Activated CD4-positive, alpha-beta T cell treated with anti-CD3 and anti-CD28 coated beads, Interleukin-2, Interleukin-6, amounts not matched to agents 100 ng/mL and 50 ng/mL, durations not matched to agents 16 hours and 8 hours (primary cell): ENCODE results near the gene ASPG.
A peak's percentile ranks its signal among the peaks of the same experiment; 100 is the strongest.

ENCODE experiments used
- DNase-seq: peaks from one replicate; pipeline ENCODE4 v3.0.0-alpha.2; 2020

Gene ASPG

DNA sequence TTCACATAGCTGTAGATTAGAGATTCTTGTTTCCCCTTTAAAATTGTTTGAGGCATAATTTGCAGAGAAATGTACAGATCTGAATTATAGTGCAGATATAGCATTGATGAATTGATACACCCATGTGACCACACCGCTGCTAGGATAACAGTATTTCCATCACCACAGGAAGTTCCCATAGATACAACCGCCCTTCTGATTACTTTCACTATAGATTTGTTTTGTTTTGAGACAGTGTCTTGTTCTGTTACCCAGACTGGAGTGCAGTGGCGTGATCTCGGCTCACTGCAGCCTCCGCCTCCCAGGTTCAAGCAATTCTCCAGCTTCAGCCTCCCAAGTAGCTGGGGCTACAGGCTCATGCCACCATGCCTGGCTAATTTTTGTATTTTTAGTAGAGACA, 8.8 kb upstream of the ASPG start:
- peak; percentile 47 for DNase-seq

DNA sequence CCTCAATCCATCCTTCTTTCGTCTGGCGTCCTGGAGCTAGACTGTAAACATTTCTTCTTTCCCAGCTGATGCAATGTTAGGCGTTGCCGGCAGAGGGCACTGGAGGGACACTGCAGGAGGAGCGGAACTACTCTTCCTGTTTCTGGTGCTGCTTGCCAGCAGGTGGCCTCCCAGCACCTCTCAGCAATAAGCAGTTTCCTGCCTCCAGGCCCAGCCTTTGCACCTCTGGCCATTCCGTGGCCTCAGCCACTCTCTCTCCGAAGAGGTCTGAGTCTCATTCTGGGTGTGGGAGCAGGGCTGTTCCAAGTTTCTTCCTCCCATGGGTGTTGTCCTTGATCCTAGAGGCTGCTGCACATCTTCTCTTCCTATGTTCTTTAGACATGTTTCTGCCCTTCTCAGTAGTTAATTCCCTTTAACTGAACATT, 7.5 kb upstream of the ASPG start:
- peak; percentile 92 for DNase-seq

DNA sequence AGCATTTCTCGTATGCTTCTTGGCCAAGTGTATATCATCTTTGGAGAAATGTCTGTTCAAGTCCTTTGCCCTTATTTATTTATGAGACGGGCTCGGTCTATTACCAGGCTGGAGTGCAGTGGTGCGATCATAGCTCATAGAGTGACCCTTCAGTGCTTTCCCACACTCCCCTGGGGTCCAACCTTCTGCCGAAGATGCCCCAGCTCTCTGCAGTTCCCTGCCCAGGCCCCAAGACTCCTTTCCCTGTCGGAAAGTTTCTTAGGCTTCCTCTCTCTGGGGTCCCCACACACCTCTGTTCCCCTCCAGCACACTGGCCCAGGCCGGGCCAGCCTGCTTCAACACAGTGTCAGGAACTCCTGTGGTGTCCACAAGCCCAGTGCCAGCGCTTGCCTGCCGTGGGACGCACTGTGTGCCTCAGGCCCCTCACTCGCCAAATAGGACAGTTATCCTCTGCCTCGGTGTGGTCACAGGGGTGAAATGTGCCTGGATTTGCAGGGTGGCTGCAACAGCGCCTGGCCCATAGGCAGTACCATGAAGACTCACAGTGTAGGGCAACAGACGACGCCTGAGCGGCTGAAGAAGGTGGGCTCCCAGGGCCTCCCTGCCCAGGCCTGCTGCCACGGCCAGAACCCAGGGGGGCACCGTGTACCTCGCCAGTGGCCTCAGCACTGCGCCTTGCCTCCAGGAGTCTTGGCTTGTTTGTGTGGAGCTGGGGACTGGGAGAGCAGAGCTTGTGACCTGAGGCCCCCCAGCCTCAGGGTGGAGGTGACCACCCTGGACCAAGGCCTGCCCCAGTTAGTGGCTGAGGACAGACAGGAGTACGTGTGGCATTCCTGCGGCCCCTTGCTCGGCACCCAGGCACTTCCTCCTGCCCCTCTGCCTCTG, 4.9 kb upstream of the ASPG start:
- DNase-seq = no peak

- no peak for DNase-seq
Observed at GRCh38 chr14:104081261-104081835, 4.2 kb upstream of the ASPG start.

DNA sequence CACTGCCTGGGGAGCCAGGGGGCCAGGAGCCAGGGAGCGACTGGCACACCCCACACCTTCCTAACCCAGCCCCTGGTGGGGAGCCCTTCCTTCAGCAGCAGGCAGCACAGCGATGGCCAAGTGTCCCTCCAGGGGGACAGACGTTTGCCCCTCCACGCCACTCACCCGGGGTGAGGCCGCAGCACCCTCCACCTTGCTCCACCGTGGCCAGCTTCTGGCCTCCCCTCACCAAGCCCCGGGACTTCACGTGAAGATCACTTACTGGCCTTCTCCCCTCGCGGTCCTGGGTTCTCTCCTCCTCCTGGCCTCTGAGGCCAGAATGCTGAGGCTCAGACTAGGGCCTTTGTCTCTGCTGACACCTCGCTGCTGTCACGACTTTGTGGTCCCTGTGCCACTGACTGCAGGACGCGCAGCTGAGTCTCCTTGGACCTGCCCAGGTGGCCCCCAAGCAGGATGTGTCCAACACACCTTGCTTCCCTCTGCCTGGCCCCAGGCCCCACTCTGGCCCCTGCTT, 3.5 kb upstream of the ASPG start:
- DNase-seq = no peak

GRCh38 chr14:104082807-104083206, 2.7 kb upstream of the ASPG start:
- no peak for DNase-seq

GRCh38 chr14:104084251-104085002, 1.1 kb upstream of the ASPG start:
- DNase-seq = no peak

DNA sequence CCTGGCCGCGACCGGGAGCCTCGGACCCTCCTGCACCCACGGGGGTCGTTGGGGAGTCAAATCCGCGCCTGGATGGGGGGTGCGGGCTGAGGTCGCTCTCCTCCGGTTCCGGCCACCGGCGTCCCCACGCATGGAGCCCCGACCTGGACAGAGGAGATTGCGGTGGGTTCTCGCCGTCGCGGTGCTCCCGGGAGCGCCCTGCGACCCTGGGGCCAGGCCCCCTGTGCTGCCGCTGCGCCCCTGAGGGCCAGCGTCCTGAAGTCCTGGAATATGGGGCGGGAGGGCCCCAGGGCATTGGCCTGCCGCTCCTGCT, 345 bp downstream of the ASPG start:
- DNase-seq = no peak

DNA sequence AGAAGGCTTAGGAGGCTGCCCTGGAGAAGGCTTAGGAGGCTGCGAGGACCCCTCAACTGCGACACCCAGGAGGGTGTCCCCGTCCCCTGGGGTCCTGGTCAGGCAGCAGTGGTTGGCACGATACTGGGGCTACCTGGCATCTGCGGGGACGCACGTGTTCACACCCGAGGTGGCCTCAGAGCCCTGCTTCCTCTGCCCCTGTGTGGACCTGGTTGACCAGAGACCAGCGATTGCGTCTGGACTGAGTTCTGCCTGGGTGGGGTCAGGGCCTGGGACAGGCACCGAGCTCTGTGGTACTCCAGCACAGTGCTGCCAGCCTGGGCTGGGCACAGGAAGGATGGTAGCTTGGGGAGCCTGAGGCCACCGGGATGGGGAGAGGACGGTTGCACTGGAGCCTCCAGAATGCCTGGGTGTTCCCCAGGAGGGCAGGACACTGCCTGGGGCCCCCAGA, 735 bp downstream of the ASPG start:
- no peak for DNase-seq

GRCh38 chr14:104086661-104087461, 1.4 kb downstream of the ASPG start:
- no peak for DNase-seq

DNA sequence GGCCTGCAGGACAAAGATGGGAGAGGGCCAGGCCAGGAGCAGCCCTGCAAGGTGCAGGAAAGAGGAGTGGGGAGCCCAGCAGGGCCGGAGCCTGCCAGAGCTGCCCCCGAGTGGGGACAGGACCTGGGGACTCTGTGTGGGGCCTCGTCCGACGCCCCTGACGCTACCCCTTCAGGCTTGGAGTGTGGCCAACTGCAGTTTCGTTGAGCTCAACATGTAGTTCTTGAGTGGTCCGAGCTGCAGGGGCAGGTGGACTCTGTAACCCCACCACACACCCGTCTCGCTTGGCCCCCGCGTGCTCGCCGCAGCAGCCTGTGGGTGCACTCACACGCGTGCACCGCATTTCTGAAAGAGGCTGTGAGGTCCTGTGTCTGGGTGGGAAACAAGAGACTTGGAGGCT, 2.0 kb downstream of the ASPG start:
- DNase-seq = no peak

- DNase-seq = no peak
Observed at GRCh38 chr14:104087981-104088850, 2.7 kb downstream of the ASPG start.

DNA sequence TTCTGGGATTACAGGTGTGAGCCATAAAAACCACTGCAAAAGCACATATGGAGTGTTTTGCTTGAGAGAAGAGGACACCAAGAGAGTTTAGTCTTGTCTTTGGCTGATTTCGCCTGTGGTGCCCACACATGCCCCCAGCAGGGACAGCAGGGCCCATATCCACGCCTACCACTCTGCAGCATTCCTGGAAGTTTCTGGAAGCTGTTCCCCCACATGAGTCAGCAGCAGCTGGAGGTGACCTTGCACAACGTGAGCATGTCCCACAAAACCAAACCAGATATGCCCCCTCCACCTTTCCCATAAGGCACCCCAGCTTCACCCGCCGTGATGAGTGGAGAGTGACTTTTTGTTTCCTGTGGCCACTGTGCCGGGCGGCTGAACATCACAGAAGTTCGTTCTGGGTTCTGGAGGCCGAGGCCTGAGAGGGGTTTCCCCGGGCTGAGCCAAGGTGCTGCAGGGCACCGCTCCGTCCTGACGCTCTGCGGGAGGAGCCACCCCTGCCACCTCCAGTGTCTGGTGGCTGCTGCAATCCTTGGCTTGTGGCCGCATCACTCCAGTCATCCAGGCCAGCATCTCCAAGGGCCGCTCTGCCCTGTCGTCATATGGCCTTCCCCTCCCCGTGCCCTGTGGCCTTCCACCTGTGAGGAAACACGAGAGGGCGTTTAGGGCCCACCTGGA, 4.7 kb downstream of the ASPG start:
- DNase-seq = no peak

GRCh38 chr14:104091061-104091926, 5.8 kb downstream of the ASPG start:
- DNase-seq = no peak

GRCh38 chr14:104091927-104092771, 6.6 kb downstream of the ASPG start:
- no peak for DNase-seq

- DNase-seq = no peak
Observed at GRCh38 chr14:104092931-104093365, 7.4 kb downstream of the ASPG start.

DNA sequence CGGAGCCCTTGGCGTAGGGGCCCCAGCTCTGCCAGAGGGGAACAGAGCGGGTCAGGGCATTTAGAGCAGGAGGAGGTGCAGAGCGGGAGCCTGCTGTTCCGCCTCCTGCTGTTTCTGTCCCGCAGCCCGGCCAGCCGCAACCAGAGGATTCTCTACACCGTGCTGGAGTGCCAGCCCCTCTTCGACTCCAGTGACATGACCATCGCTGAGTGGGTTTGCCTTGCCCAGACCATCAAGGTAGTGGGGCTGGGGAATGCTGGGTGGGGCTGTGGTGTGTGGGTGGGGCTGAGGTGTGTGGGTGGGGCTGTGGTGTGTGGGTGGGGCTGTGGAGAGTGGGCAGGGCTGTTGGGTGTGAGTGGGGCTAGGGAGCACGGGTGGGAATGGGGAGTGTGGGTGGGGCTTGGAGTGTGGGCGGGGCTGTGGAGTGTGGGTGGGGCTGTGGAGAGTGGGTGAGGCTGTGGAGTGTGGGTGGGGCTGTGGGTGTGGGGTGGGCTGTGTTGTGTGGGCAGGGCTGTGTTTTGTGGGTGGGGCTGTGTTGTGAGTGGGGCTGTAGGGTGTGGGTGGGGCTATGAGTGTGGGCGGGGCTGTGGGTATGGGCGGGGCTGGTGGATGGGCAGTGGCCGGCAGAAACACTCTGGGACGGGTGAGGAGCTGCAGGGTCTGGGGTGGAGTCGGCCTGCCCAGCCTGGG, 8.0 kb downstream of the ASPG start:
- peak; percentile 14 for DNase-seq

- no peak for DNase-seq
Observed at GRCh38 chr14:104094056-104094708, 8.7 kb downstream of the ASPG start.
